ENCODE measurements around the gene URB1. TPM values are rescaled to one million over a fixed set of nuclear protein-coding genes. Genes with fewer than 3 reads are reported as not detected.

URB1 gene
- polyA plus RNA-seq, 2 donors = 4.6 to 5.5 TPM

DNA sequence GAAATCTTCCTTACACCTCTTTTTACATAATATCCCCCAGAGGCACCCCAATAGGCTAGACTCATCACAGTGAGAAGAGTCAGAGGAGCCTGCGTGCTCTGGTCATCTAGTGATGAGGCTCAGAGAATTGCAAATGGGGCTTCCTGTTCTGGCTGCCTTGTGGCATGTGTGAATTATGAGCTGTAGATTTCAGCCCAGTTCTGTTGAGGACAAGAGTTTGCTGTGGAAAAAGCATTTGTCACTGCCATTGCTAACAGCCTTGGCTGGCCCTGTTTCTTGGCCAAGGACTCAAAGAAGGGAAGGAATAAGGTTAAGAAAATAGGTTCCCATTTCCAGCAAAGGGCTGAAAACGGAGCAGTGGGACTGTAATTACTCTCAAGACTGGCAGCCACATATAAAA lies 63.5 kb downstream of the URB1 start:
- H3K27me3 ChIP-seq (ENCODE audit: control insufficient read depth in 1 of 2, insufficient read depth in 2 of 2, low read length in 2 of 2) = no peaks in the 10 kb centered on the region
- no peak overlapping the region for H3K27ac ChIP-seq (ENCODE audit: low read depth in 2 of 2, low read length in 1 of 2)
- peaks cover 16 to 27% of the 10 kb centered on the region in 2 donors for H3K36me3 ChIP-seq (ENCODE audit: control insufficient read depth in 2 of 2, insufficient read depth in 2 of 2, low read length in 1 of 2)
- no peaks in the 10 kb centered on the region for H3K4me1 ChIP-seq (ENCODE audit: control insufficient read depth in 2 of 2, insufficient read depth in 2 of 2, low read length in 1 of 2)
- WGBS, 2 donors = 56 to 67% methylated on average over 2 of the region's 2 CpGs
- H3K9me3 ChIP-seq (ENCODE audit: control insufficient read depth in 2 of 2, insufficient read depth in 1 of 2, low read depth in 1 of 2, low read length in 1 of 2) = no peaks in the 10 kb centered on the region
- no peak overlapping the region for H3K4me3 ChIP-seq (ENCODE audit: low read depth in 1 of 2, low read length in 2 of 2)

DNA sequence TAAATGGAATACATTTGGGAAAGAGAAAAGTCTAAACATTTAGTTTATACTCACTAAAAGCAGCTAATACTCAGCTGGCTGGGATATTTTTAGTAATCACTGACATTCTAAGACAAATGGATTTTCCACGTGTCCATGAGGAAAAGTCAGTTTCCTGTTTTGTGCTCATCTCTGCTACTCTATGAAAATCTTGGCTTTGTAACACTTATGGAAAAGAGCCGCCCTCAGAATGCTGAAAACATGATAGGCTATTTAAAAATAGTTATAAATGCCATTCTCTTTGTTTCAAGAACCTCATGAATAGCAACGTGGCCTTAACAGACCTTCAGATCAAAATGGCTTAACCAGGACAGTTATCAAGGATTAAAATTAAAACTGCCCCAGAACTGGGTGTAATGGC lies 64.2 kb downstream of the URB1 start:
- peak overlapping the region; percentile 49 to 63 for H3K27ac ChIP-seq (ENCODE audit: low read depth in 2 of 2, low read length in 1 of 2)
- H3K27me3 ChIP-seq (ENCODE audit: control insufficient read depth in 1 of 2, insufficient read depth in 2 of 2, low read length in 2 of 2) = no peaks in the 10 kb centered on the region
- no peak overlapping the region for H3K4me3 ChIP-seq (ENCODE audit: low read depth in 1 of 2, low read length in 2 of 2)
- WGBS, 2 donors = 60 to 68% methylated on average over 3 of the region's 3 CpGs
- H3K9me3 ChIP-seq (ENCODE audit: control insufficient read depth in 2 of 2, insufficient read depth in 1 of 2, low read depth in 1 of 2, low read length in 1 of 2) = no peaks in the 10 kb centered on the region
- H3K36me3 ChIP-seq (ENCODE audit: control insufficient read depth in 2 of 2, insufficient read depth in 2 of 2, low read length in 1 of 2) = peaks cover 17 to 31% of the 10 kb centered on the region in 2 donors
- H3K4me1 ChIP-seq (ENCODE audit: control insufficient read depth in 2 of 2, insufficient read depth in 2 of 2, low read length in 1 of 2) = no peaks in the 10 kb centered on the region

DNA sequence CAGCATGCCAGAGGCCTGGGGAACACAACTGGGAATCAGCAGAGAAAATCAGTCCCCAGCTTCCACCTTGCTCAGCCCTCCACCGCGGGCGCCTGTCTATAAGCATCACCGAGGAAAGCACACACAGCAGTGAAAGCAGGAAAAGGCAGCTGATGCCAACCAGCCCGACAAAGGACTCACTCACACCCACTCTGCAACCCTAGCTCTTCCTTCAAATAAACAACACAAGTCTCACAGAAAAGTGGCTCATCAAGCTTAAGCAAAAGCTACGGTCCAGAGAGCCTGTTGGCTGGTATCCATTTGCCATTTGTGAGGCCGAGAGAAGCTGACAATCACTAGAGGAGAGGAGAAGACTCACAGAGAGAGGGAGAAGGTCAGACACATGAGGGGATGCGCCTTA lies 67.1 kb downstream of the URB1 start:
- no peaks in the 10 kb centered on the region for H3K4me1 ChIP-seq (ENCODE audit: control insufficient read depth in 2 of 2, insufficient read depth in 2 of 2, low read length in 1 of 2)
- peaks cover 22 to 41% of the 10 kb centered on the region in 2 donors for H3K36me3 ChIP-seq (ENCODE audit: control insufficient read depth in 2 of 2, insufficient read depth in 2 of 2, low read length in 1 of 2)
- H3K27ac ChIP-seq (ENCODE audit: low read depth in 2 of 2, low read length in 1 of 2) = no peak overlapping the region
- no peaks in the 10 kb centered on the region for H3K9me3 ChIP-seq (ENCODE audit: control insufficient read depth in 2 of 2, insufficient read depth in 1 of 2, low read depth in 1 of 2, low read length in 1 of 2)
- no peaks in the 10 kb centered on the region for H3K27me3 ChIP-seq (ENCODE audit: control insufficient read depth in 1 of 2, insufficient read depth in 2 of 2, low read length in 2 of 2)
- 87 to 91% methylated on average over 8 of the region's 8 CpGs for WGBS, 2 donors
- no peak overlapping the region for H3K4me3 ChIP-seq (ENCODE audit: low read depth in 1 of 2, low read length in 2 of 2)

DNA sequence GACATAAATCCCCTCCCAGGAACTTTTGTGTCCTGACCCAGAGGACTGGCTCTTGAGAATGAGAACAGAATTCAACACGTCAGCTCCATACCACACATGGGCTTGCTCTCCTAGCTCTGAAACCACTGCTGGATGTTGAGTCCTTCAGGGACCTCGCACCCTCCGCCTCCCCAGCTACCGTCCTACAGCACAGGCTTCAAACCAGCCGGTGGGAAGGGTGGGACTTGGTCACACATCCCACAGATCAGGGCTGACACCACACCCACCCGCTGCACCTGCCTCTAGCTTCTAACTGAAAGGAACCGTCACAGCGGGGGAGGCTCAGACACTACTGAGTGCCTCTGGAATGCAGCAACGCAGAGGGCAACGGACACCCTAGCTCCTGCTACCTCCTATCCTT lies 70.1 kb downstream of the URB1 start:
- no peak overlapping the region for H3K4me3 ChIP-seq (ENCODE audit: low read depth in 1 of 2, low read length in 2 of 2)
- H3K27me3 ChIP-seq (ENCODE audit: control insufficient read depth in 1 of 2, insufficient read depth in 2 of 2, low read length in 2 of 2) = no peaks in the 10 kb centered on the region
- H3K4me1 ChIP-seq (ENCODE audit: control insufficient read depth in 2 of 2, insufficient read depth in 2 of 2, low read length in 1 of 2) = no peaks in the 10 kb centered on the region
- peaks cover 27 to 60% of the 10 kb centered on the region in 2 donors for H3K36me3 ChIP-seq (ENCODE audit: control insufficient read depth in 2 of 2, insufficient read depth in 2 of 2, low read length in 1 of 2)
- no peaks in the 10 kb centered on the region for H3K9me3 ChIP-seq (ENCODE audit: control insufficient read depth in 2 of 2, insufficient read depth in 1 of 2, low read depth in 1 of 2, low read length in 1 of 2)
- H3K27ac ChIP-seq (ENCODE audit: low read depth in 2 of 2, low read length in 1 of 2) = no peak overlapping the region
- 92% methylated on average over 10 of the region's 10 CpGs for WGBS, 2 donors

DNA sequence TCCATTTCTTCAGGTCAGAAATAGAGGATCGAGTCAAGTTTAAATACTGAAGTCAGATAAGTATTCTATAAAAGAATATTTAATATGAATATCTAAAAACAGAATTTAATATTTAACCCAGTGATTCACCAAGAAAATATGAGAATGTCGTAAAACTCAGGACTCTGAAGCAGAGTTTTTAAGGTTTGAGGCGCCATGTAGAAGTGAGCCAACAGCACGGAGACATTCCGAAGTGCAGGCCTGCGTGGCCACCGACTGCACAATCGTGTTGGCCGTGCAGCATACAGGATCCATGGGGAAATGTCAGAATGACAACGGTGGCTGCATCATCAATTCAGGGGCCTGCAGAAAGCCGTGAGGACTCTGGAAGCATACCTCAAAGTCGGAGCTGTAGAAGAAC lies 70.7 kb downstream of the URB1 start:
- WGBS, 2 donors = 90 to 93% methylated on average over 12 of the region's 12 CpGs
- H3K27ac ChIP-seq (ENCODE audit: low read depth in 2 of 2, low read length in 1 of 2) = no peak overlapping the region
- no peaks in the 10 kb centered on the region for H3K27me3 ChIP-seq (ENCODE audit: control insufficient read depth in 1 of 2, insufficient read depth in 2 of 2, low read length in 2 of 2)
- H3K36me3 ChIP-seq (ENCODE audit: control insufficient read depth in 2 of 2, insufficient read depth in 2 of 2, low read length in 1 of 2) = peaks cover 33 to 66% of the 10 kb centered on the region in 2 donors
- no peaks in the 10 kb centered on the region for H3K4me1 ChIP-seq (ENCODE audit: control insufficient read depth in 2 of 2, insufficient read depth in 2 of 2, low read length in 1 of 2)
- H3K9me3 ChIP-seq (ENCODE audit: control insufficient read depth in 2 of 2, insufficient read depth in 1 of 2, low read depth in 1 of 2, low read length in 1 of 2) = no peaks in the 10 kb centered on the region
- H3K4me3 ChIP-seq (ENCODE audit: low read depth in 1 of 2, low read length in 2 of 2) = no peak overlapping the region

DNA sequence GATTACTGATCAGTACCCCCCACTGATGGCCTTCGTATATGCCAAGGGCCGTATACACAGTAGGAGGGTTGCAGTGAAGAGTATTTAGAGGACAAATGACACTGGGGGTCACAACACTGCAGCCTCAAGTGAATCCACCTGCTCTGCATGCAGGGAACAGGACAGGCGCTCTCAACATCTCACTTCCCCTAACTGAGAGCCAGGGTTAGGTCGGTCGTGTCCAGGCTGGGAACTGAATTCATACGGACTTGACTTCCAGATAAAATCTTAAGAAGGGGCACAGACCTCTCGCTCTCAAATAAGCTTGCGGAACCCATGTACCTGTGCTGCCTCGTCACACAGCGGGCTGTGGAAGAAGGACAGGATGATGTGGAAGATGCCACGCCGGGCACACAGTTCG lies 71.3 kb downstream of the URB1 start:
- H3K27me3 ChIP-seq (ENCODE audit: control insufficient read depth in 1 of 2, insufficient read depth in 2 of 2, low read length in 2 of 2) = no peaks in the 10 kb centered on the region
- no peaks in the 10 kb centered on the region for H3K4me1 ChIP-seq (ENCODE audit: control insufficient read depth in 2 of 2, insufficient read depth in 2 of 2, low read length in 1 of 2)
- 94 to 95% methylated on average over 13 of the region's 13 CpGs for WGBS, 2 donors
- H3K27ac ChIP-seq (ENCODE audit: low read depth in 2 of 2, low read length in 1 of 2) = no peak overlapping the region
- no peak overlapping the region for H3K4me3 ChIP-seq (ENCODE audit: low read depth in 1 of 2, low read length in 2 of 2)
- peaks cover 38 to 71% of the 10 kb centered on the region in 2 donors for H3K36me3 ChIP-seq (ENCODE audit: control insufficient read depth in 2 of 2, insufficient read depth in 2 of 2, low read length in 1 of 2)
- no peaks in the 10 kb centered on the region for H3K9me3 ChIP-seq (ENCODE audit: control insufficient read depth in 2 of 2, insufficient read depth in 1 of 2, low read depth in 1 of 2, low read length in 1 of 2)

DNA sequence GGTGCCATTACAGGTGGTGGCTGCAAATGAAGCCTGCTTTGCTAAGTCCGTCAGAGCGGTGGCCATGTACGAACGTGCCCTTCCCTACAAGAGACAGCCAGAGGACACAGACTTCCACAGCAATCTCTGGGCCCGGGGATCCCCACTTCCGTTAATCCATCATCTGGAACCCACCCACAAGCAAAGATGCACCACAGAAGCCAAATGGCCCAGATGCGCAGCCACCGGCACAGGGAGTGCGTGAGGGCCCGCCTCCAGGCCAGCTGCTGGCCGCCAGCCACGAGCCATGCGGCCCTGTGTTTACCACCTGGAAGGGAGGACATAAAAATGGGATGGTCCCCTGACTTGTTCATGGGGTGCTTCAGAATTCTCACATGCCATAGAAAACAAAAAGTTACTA lies 72.1 kb downstream of the URB1 start:
- H3K9me3 ChIP-seq (ENCODE audit: control insufficient read depth in 2 of 2, insufficient read depth in 1 of 2, low read depth in 1 of 2, low read length in 1 of 2) = no peaks in the 10 kb centered on the region
- no peaks in the 10 kb centered on the region for H3K4me1 ChIP-seq (ENCODE audit: control insufficient read depth in 2 of 2, insufficient read depth in 2 of 2, low read length in 1 of 2)
- H3K36me3 ChIP-seq (ENCODE audit: control insufficient read depth in 2 of 2, insufficient read depth in 2 of 2, low read length in 1 of 2) = peaks cover 40 to 73% of the 10 kb centered on the region in 2 donors
- no peaks in the 10 kb centered on the region for H3K27me3 ChIP-seq (ENCODE audit: control insufficient read depth in 1 of 2, insufficient read depth in 2 of 2, low read length in 2 of 2)
- no peak overlapping the region for H3K27ac ChIP-seq (ENCODE audit: low read depth in 2 of 2, low read length in 1 of 2)
- 89 to 93% methylated on average over 13 of the region's 13 CpGs for WGBS, 2 donors
- H3K4me3 ChIP-seq (ENCODE audit: low read depth in 1 of 2, low read length in 2 of 2) = no peak overlapping the region

DNA sequence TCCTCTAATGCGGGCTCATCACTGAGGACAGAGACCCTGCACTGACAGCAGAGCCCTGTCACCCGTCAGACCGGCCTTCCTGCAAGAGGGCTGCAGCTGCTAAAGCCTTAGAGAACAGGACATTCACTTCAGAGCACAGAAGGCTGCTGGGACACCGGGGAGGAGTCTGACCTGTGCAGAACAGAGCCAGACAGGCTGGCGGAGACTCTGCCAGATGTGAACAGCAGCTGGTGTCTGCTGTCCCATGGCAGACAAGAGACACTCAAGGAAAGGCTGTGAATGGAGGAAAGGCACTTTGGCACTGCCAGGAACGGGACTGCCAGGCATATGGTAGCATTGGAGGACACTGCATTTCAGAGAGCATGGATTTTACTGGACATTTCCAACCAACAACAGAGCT lies 72.8 kb downstream of the URB1 start:
- Histone ChIP-seq H3K27ac (ENCODE audit: low read depth in 2 of 2, low read length in 1 of 2) (no peak overlapping the region), H3K36me3 (ENCODE audit: control insufficient read depth in 2 of 2, insufficient read depth in 2 of 2, low read length in 1 of 2) (peaks cover 36 to 71% of the 10 kb centered on the region in 2 donors), H3K4me3 (ENCODE audit: low read depth in 1 of 2, low read length in 2 of 2) (no peak overlapping the region), H3K27me3 (ENCODE audit: control insufficient read depth in 1 of 2, insufficient read depth in 2 of 2, low read length in 2 of 2) (no peaks in the 10 kb centered on the region), H3K9me3 (ENCODE audit: control insufficient read depth in 2 of 2, insufficient read depth in 1 of 2, low read depth in 1 of 2, low read length in 1 of 2) (no peaks in the 10 kb centered on the region), H3K4me1 (ENCODE audit: control insufficient read depth in 2 of 2, insufficient read depth in 2 of 2, low read length in 1 of 2) (no peaks in the 10 kb centered on the region)
- 90 to 92% methylated on average over 6 of the region's 6 CpGs for whole genome bisulfite sequencing, 2 donors

DNA sequence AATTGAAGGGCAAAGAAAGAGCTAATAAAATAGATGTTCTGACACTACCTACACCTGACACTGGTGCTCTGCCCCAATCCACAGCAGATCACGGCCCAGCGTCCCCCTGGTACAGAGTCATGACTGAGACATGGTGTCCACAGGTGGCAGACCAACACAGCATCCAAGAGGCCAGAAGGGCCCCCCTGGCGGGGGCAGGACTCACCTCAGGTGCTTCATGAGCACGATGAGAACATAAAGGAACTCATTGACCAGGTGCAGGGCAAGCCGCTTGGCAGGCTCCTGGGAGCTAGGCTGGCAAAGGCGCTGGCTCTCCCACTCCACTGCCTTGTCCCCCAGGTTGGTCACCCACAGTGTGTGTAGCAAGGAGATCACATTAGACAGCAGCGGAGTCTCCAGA lies 73.8 kb downstream of the URB1 start:
- Histone ChIP-seq H3K27ac (ENCODE audit: low read depth in 2 of 2, low read length in 1 of 2) (no peak overlapping the region), H3K4me3 (ENCODE audit: low read depth in 1 of 2, low read length in 2 of 2) (no peak overlapping the region), H3K27me3 (ENCODE audit: control insufficient read depth in 1 of 2, insufficient read depth in 2 of 2, low read length in 2 of 2) (no peaks in the 10 kb centered on the region), H3K9me3 (ENCODE audit: control insufficient read depth in 2 of 2, insufficient read depth in 1 of 2, low read depth in 1 of 2, low read length in 1 of 2) (no peaks in the 10 kb centered on the region), H3K4me1 (ENCODE audit: control insufficient read depth in 2 of 2, insufficient read depth in 2 of 2, low read length in 1 of 2) (no peaks in the 10 kb centered on the region), H3K36me3 (ENCODE audit: control insufficient read depth in 2 of 2, insufficient read depth in 2 of 2, low read length in 1 of 2) (peaks cover 30 to 67% of the 10 kb centered on the region in 2 donors)
- WGBS, 2 donors = 95% methylated on average over 7 of the region's 7 CpGs

DNA sequence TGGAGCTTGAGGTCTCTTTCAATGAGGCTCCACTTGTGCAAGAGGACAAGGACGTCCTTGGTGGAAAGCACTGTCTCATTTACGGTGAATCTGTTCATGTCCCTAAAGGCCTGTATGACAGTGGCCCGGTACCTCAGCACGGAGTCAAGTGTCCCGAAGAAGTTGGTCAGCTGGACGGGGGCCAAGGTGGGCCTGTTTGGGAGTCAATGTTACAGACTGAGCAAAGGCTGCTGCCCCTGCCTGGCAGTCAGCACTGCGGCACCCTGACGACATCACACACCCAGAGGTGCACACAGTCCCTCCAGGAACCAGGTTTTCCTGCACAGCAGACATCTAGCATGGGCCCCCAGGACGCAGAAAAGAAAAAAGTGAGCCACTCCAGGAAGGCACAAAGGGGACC lies 75.1 kb downstream of the URB1 start:
- Histone ChIP-seq H3K4me3 (ENCODE audit: low read depth in 1 of 2, low read length in 2 of 2) (no peak overlapping the region), H3K27ac (ENCODE audit: low read depth in 2 of 2, low read length in 1 of 2) (no peak overlapping the region), H3K36me3 (ENCODE audit: control insufficient read depth in 2 of 2, insufficient read depth in 2 of 2, low read length in 1 of 2) (peaks cover 26 to 61% of the 10 kb centered on the region in 2 donors), H3K27me3 (ENCODE audit: control insufficient read depth in 1 of 2, insufficient read depth in 2 of 2, low read length in 2 of 2) (no peaks in the 10 kb centered on the region), H3K4me1 (ENCODE audit: control insufficient read depth in 2 of 2, insufficient read depth in 2 of 2, low read length in 1 of 2) (no peaks in the 10 kb centered on the region), H3K9me3 (ENCODE audit: control insufficient read depth in 2 of 2, insufficient read depth in 1 of 2, low read depth in 1 of 2, low read length in 1 of 2) (no peaks in the 10 kb centered on the region)
- WGBS, 2 donors = 85 to 88% methylated on average over 9 of the region's 9 CpGs
